ENCODE data around the gene DNASE1L2. TPM values are rescaled to one million over a fixed set of nuclear protein-coding genes. Genes with fewer than 3 reads are reported as not detected.
"Not testable (repeated sequence)": the region's sequence is repeated elsewhere in the genome, so short reads cannot be mapped to it uniquely, and the experiment has no call there.

The DNASE1L2 gene
- total RNA-seq, 1 experiment from 2014 or later, result 1.6 TPM

- no peak for DNase-seq (ENCODE audit: extremely low read depth, low read depth)
Observed at GRCh38 chr16:2238150-2238837, 2.0 kb downstream of the DNASE1L2 start.

- no peak for DNase-seq (ENCODE audit: extremely low read depth, low read depth)
Observed at GRCh38 chr16:2238838-2239675, 2.8 kb downstream of the DNASE1L2 start.

DNA sequence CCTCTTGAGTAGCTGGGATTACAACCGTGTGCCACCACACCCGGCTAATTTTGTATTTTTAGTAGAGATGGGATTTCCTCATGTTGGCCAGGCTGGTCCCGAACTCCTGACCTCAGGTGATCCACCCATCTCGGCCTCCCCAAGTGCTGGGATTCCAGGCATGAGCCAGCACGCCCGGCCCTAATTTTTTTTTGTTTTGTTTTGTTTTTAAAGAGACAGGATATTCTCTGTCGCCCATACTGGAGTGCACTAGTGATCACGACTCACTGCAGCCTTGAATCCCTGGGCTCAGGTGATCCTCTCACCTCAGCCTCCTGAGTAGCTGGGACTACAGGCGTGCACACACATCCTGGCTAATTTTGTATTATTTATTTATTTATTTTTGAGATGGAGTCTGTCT lies 4.1 kb downstream of the DNASE1L2 start:
- not testable (repeated sequence) for DNase-seq (ENCODE audit: extremely low read depth, low read depth)

- no peak for DNase-seq (ENCODE audit: extremely low read depth, low read depth)
Observed at GRCh38 chr16:2242598-2242997, 6.4 kb downstream of the DNASE1L2 start.

DNA sequence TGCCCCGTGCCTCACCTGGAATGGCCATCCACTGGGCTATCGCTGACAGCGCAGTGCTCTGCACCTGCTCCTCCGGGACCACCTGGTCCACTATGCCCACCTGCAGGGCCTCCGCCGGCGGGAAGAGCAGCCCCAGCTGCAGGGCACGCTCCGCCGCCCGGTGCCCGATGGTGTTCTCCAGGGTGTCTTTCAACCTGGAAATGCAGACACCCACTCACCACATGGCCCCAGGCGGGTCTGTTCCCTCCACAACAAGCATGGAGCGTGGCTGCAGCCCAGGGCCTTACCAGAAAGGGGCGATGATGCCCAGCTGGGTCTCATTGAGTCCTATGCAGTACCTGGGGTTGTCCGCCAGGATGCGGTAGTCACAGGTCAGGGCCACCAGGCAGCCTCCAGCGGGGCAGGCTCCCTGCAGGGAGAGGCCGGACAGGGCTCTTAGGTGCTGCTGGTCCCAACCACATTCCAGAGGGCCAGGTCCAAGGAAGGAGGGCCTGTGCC lies 6.8 kb downstream of the DNASE1L2 start:
- DNase-seq (ENCODE audit: extremely low read depth, low read depth), result no peak

- no peak for DNase-seq (ENCODE audit: extremely low read depth, low read depth)
Observed at GRCh38 chr16:2243781-2244180, 7.5 kb downstream of the DNASE1L2 start.

DNA sequence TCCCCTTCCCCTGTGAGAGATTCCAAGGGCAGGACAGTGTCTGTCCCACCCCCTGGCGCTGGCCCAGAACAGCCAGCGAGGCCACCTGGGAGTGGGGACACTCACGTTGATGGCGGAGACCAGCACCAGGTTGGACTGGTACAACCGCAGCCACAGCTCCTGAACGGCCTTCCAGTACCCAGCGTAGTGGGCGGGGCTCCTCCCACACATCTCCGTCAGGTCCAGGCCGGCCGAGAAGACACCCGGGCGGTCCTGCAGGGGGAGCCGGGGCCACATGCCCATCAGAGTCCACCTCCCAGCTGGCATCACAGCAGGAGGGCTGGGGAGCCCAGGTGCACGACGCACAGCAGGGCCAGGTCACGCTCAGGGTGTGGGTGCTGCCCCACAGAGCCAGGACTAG lies 8.1 kb downstream of the DNASE1L2 start:
- DNase-seq (ENCODE audit: extremely low read depth, low read depth), result no peak

DNA sequence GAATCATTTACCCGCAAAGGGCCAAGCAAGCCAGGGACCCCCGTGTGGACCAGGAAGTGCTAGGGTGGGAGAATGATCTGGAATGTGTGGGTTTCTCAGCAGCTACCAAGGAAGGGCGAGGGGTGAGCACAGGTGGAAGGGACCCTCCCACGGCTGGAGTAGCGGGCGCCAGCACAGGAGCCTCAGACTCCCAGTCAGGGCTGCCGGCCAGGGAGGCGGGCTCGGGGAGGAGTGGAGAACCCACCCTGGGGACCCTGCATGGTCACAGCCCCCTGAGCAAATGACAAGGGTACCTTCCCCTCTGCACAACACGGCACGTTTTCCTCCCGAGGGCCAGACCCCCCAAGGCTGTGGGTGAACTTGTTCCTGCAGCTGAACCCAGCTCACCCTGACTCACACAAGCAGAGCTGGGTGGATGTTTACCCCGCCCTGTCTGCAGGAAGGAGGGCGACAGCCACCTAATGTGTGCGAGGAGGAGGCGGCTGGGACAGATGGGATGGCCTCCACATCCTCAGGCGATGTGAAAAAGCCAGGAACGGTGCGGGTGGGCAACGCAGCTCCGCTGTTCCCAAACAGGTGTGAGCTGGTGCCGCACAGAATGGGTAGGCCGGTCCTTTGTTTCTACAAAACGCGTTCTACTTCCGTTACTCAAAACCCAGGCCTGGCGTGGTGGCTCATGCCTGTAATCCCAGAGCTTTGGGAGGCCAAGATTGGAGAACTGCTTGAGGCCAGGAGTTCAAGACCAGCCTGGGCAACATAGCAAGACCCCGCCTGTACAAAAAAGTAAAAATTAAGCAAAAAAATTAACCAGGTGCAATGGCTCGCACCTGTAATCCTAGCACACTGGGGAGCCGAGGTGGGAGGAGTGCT lies 8.9 kb downstream of the DNASE1L2 start:
- no peak for DNase-seq (ENCODE audit: extremely low read depth, low read depth)

- no peak for DNase-seq (ENCODE audit: extremely low read depth, low read depth)
Observed at GRCh38 chr16:2246301-2246885, 10.1 kb downstream of the DNASE1L2 start.

DNA sequence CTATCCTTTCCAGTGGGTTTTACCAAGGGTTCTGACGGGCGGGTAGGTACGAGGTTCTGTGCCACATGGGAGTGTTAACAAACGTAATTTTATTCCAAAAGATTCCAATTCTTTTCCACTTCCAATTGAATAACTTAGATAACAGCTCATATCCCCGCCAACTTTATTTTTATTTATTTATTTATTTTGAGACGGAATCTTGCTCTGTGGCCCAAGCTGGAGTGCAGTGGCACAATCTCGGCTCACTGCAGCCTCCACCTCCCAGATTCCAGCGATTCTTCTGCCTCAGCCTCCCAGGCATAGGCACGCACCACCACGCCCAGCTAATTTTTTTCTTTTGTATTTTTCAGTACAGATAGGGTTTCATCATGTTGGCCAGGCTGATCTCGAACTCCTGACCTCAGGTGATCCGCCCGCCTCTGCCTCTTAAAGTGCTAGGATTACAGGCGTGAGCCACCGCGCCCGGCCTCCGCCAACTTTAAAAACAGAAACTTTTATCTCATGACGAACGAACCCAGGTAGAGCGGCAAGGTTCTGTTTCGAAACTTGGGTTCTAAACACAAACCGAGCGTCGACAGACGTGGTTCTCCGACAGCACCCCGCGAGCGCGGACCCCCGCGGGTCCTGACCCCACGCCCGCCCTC lies 14.5 kb downstream of the DNASE1L2 start:
- no peak for DNase-seq (ENCODE audit: extremely low read depth, low read depth)

DNA sequence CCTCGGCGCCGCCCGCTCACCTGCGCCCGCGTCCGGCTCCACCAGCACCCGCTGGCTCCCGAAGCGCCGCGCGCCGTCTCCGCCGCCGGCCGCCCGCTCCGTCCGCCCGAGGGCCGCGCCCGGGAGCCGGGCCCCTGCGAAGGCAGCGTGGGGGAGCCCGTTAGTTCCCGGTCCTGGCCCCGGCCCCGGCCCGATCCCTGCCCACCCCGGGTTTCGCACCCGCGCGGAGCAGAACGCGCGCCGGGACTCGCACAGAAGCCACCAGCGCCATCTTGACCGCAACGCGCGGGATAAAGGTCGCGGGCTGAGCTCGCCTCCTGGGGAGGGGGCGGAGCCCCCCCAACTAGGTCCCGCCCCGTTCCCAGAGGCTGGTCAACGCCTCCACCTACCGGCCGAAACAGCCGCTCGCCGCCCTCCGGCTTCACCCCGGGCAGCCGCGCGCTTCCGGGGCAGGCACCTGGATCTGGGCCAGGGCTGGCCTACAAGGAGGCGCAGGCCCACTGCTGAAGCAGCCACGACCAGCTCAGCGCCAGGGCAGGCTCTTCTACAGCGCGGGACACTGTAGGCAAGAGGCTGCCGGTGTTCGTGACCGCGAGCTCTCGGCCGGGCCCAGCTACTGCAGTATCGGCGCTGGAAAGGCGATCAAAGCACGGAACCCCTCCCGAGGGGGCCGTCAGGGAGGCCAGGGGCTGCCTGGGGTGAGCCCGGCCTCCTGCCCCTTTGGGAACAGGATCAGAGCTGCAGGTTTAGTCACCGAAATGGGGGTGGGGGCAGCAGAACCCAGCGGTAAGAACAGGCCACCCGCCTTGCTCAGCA lies 15.3 kb downstream of the DNASE1L2 start, which contains the start of gene ECI1:
Gene ECI1, minus strand, starts transcription at position 292 of the 816 bp plus-strand sequence. Its CDS starts 21 bp downstream, at position 271.
- peak; percentile 95 for DNase-seq (ENCODE audit: extremely low read depth, low read depth)

DNA sequence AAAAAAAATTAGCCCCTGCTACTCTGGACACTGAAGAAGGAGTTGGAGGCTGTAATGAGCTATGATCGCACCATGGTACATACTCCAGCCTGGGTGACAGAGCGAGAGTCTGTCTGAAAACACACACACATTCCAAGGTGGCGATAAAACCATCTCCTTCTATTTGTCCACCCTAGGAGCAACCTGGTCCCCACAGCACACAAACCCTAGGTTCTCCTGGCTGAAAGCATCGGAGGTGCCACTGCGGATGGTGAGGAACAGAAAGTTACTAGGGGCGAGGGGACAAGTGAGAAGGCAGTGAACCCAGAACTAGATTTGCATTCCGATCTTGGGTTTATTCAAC lies 16.5 kb downstream of the DNASE1L2 start:
- no peak for DNase-seq (ENCODE audit: extremely low read depth, low read depth)

DNA sequence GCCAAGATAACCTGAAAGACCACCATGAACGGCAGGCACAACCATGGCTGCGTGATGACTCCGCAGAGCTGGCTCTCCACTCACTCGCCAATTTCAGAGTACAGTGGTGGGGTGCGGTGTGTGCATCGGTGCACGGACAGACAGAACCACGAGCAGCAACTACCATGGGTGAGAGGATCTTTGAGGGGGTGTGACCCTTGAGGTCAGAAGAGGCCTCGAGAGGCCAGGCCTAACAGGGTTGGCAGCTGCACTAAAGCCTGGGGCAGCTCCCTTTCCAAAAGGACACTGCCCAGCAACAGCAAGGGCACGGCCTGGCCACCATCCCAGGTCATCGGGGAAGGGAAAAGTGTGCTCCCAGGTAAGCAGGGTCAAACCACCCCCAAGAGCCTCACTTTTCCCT lies 17.0 kb downstream of the DNASE1L2 start:
- no peak for DNase-seq (ENCODE audit: extremely low read depth, low read depth)

GRCh38 chr16:2256531-2257140 lies 20.4 kb downstream of the DNASE1L2 start:
- no peak for DNase-seq (ENCODE audit: extremely low read depth, low read depth)

DNA sequence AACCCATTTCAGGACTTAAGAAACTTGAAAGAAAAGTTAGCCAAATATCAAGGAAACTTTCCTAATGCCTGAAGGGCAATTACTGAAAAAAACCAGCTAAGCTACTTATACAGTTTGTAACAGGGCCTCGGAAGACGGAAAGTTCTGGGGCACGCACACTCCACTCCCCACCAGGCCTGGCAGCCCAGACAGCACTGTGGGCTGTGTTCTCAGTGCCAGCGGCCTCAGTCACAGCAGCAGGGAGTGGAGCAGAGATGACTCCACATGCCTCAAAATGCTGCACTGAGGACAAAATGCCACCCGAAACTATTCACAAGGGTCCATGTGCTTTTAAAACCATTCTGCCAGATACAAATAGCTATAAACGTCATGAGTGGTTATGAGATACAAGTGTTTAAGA lies 21.5 kb downstream of the DNASE1L2 start:
- DNase-seq (ENCODE audit: extremely low read depth, low read depth), result no peak

DNA sequence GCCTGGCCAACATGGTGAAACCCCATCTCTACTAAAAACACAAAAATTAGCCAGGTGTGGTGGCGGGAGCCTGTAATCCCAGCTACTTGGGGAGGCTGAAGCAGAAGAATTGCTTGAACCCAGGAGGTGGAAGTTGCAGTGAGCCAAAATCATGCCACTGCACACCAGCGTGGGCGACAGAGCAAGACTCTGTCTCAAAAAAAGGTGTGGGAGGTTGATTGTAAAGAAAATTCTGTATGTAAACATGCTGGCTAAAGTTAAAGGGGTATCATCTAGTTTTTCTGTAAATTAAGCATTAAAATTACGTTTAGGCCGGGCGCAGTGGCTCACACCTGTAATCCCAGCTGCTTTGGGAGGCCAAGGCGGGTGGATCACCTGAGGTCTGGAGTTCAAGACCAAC lies 22.3 kb downstream of the DNASE1L2 start:
- DNase-seq (ENCODE audit: extremely low read depth, low read depth), result not testable (repeated sequence)

- no peak for DNase-seq (ENCODE audit: extremely low read depth, low read depth)
Observed at GRCh38 chr16:2260250-2260649, 24.0 kb downstream of the DNASE1L2 start.

- not testable (repeated sequence) for DNase-seq (ENCODE audit: extremely low read depth, low read depth)
Observed at GRCh38 chr16:2263026-2263425, 26.8 kb downstream of the DNASE1L2 start.

DNA sequence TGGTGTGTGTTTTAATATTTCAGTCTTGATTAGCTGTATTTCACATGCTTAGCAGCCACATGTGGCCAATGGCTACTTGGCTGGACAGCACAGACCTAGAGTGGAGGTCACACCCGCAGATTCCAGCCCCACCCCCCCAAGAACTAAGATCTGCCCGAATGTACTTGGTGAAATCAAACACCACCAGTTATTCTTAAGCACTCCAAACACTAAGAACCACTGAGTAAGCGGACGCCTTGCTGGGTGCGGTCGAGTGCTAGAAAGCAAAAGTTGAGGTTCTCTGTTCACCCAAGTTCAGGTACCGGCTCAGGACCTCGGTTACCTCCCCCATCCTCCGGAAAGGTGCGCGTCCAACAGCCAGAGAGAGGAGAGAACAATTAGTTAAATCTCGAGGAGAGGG lies 30.6 kb downstream of the DNASE1L2 start:
- DNase-seq (ENCODE audit: extremely low read depth, low read depth), result not testable (repeated sequence)

Data from NCI-H460 (cell line).